Measurements from ENCODE around the gene AZU1.
"Not testable (repeated sequence)": the region's sequence is repeated elsewhere in the genome, so short reads cannot be mapped to it uniquely, and the experiment has no call there.

AZU1 gene

DNA sequence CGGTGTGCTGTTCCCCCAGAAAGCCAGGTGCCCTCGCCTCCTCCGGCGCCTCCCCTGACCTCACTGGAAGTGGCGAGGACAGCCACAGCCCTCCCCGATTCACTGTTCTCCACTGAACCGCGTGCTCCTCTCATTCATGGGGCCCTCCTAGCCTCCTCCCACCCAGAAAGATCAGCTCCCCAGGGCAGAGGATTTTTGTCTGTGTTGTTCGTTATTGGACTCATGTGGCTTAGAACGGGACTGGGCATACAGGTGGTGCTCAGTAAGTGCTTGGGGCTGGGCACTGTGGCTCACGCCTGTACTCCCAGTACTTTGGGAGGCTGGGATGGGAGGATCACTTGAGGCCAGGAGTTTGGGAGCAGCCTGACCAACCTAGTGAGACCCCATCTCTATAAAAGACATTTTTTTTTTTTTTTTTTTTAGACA is 16.9 kb downstream of the AZU1 start:
- Histone ChIP-seq H3K9me3 (ENCODE audit: control insufficient read depth, insufficient read depth, low read length) (no peaks in the 10 kb centered on the region), H3K27me3 (ENCODE audit: control insufficient read depth, insufficient read depth, low read length) (peaks cover 2% of the 10 kb centered on the region), H3K9ac (ENCODE audit: low read depth, low read length) (no peak overlapping the region), H3K4me1 (ENCODE audit: control insufficient read depth, insufficient read depth, low read length) (no peaks in the 10 kb centered on the region), H3K36me3 (ENCODE audit: control insufficient read depth, insufficient read depth, low read length) (no peaks in the 10 kb centered on the region), H3K4me3 (ENCODE audit: low read depth, low read length) (no peak overlapping the region)

DNA sequence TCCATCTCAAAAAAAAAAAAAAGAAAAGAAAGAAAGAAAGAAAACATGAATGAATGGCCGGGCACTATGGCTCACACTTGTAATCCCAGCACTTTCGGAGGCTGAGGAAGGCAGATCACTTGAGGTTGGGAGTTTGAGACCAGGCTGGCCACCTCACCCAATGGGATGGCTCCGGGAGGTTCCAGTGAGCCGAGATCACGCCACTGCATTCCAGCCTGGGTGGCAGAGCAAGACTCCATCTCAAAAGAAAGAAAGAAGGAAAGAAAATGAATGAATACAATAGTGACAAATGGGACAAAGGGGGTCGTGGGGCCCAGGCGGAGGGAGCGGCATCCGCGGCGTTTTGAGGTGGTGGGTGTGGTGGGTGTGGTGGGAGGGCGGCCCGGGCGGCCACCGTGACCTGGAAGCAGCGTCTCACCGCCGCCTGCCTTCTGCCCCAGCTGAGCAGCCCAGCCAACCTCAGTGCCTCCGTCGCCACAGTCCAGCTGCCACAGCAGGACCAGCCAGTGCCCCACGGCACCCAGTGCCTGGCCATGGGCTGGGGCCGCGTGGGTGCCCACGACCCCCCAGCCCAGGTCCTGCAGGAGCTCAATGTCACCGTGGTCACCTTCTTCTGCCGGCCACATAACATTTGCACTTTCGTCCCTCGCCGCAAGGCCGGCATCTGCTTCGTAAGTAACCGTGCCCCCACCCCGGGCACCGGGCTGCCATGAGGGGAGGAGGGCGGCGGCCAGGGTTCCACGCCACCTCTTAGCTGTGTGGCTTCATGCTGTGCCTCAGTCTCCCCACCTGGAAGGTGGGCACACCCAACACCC is 18.3 kb downstream of the AZU1 start:
- Histone ChIP-seq H3K27me3 (ENCODE audit: control insufficient read depth, insufficient read depth, low read length) (peaks cover 2% of the 10 kb centered on the region), H3K36me3 (ENCODE audit: control insufficient read depth, insufficient read depth, low read length) (no peaks in the 10 kb centered on the region), H3K9me3 (ENCODE audit: control insufficient read depth, insufficient read depth, low read length) (no peaks in the 10 kb centered on the region), H3K9ac (ENCODE audit: low read depth, low read length) (no peak overlapping the region), H3K4me1 (ENCODE audit: control insufficient read depth, insufficient read depth, low read length) (no peaks in the 10 kb centered on the region), H3K4me3 (ENCODE audit: low read depth, low read length) (no peak overlapping the region)

DNA sequence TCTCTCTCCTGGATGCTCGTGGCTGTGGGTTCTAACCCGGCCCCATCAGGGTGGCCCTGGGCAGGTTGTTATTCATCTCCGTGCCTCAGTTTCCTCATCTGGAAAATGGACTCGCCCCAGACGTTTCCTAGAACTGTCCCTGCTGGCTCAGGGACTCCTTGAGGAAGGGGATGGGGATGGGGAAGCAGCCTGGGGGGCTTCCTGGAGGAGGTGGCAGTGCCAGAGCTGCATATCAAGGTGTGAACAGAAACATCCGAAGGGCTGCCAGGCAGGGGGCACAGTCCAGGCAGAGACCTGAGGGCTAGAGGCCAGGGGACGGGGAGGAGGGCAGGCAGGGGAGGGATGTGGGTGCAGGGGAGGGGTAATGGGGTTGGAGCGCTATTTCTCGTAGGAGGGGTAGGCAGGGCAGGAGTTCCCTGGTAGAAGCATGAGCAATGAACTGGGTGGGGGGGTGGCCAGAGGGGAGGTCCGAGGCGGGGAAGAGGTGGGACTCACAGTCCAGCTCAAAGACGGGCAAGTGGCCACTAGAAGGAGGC is 20.8 kb downstream of the AZU1 start:
- no peaks in the 10 kb centered on the region for H3K9me3 ChIP-seq (ENCODE audit: control insufficient read depth, insufficient read depth, low read length)
- no peaks in the 10 kb centered on the region for H3K27me3 ChIP-seq (ENCODE audit: control insufficient read depth, insufficient read depth, low read length)
- H3K36me3 ChIP-seq (ENCODE audit: control insufficient read depth, insufficient read depth, low read length), result no peaks in the 10 kb centered on the region
- no peak overlapping the region for H3K9ac ChIP-seq (ENCODE audit: low read depth, low read length)
- no peak overlapping the region for H3K4me3 ChIP-seq (ENCODE audit: low read depth, low read length)
- no peaks in the 10 kb centered on the region for H3K4me1 ChIP-seq (ENCODE audit: control insufficient read depth, insufficient read depth, low read length)

DNA sequence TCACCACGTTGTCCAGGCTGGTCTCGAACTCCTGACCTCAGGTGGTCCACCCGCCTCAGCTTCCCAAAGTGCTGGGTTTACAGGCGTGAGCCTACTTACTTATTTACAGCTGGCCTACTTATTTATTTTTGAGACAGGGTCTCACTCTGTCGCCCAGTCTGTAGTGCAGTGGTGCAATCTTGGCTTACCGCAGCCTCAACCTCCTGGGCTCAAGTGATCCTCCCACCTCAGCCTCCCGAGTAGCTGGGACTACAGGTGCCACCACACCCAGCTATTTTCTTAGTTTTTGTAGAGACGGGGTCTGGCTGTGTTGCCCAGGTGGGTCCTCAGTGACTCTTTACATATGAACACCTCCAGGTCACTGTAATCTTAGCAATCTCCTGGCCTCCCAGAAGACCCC is 21.6 kb downstream of the AZU1 start:
- not testable (repeated sequence) for H3K4me3 ChIP-seq (ENCODE audit: low read depth, low read length); H3K9me3 ChIP-seq (ENCODE audit: control insufficient read depth, insufficient read depth, low read length); H3K36me3 ChIP-seq (ENCODE audit: control insufficient read depth, insufficient read depth, low read length); H3K4me1 ChIP-seq (ENCODE audit: control insufficient read depth, insufficient read depth, low read length); H3K9ac ChIP-seq (ENCODE audit: low read depth, low read length); H3K27me3 ChIP-seq (ENCODE audit: control insufficient read depth, insufficient read depth, low read length)

DNA sequence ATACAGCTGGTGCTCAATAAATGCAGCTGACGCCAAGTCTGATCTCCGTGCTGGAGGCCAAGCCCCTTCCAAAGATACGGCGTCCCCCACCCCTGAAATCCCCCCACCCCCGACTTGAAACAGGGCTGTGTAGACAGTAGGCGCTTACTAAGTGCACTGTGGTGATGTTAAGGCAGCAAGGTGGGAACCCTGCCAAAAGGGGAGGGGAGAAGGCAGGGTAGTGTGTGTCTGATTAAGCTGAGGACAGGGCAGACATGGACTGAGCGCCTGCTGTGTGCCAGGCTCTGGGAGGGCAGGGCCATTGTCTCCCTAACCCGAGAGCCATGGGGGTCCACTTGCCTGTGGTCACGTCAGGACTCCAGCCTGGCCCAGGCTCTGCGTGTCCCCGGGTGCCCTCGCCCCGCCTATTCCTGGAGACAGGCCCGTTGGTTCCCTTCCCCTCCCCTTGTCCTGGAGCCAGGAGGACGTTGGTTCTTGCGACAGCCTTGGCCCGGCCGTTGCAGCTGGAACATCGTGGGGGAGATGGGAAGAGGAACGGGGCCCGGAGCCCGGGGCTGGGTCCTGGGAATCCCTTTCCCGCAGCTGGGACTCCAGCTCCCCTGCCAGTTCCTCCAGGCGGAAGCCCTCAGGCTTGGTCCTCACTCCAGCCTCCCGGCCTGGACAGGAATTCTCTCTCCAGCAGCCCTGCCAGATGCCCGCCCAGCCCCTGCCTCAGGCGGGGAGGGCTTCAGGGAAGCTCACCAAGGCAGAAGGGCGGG is 22.8 kb downstream of the AZU1 start:
- Histone ChIP-seq H3K4me1 (ENCODE audit: control insufficient read depth, insufficient read depth, low read length) (no peaks in the 10 kb centered on the region), H3K27me3 (ENCODE audit: control insufficient read depth, insufficient read depth, low read length) (no peaks in the 10 kb centered on the region), H3K4me3 (ENCODE audit: low read depth, low read length) (no peak overlapping the region), H3K9me3 (ENCODE audit: control insufficient read depth, insufficient read depth, low read length) (no peaks in the 10 kb centered on the region), H3K9ac (ENCODE audit: low read depth, low read length) (no peak overlapping the region), H3K36me3 (ENCODE audit: control insufficient read depth, insufficient read depth, low read length) (no peaks in the 10 kb centered on the region)

DNA sequence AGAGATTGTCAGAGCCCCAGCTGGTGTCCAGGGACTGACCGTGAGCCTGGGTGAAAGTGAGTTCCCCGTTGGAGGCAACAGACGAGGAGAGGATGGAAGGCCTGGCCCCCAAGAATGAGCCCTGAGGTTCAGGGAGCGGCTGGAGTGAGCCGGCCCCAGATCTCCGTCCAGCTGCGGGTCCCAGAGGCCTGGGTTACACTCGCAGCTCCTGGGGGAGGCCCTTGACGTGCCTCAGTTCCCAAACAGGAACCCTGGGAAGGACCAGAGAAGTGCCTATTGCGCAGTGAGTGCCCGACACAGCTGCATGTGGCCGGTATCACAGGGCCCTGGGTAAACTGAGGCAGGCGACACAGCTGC is 23.3 kb downstream of the AZU1 start:
- Histone ChIP-seq H3K4me1 (ENCODE audit: control insufficient read depth, insufficient read depth, low read length) (no peaks in the 10 kb centered on the region), H3K9me3 (ENCODE audit: control insufficient read depth, insufficient read depth, low read length) (no peaks in the 10 kb centered on the region), H3K27me3 (ENCODE audit: control insufficient read depth, insufficient read depth, low read length) (no peaks in the 10 kb centered on the region), H3K9ac (ENCODE audit: low read depth, low read length) (no peak overlapping the region), H3K4me3 (ENCODE audit: low read depth, low read length) (no peak overlapping the region), H3K36me3 (ENCODE audit: control insufficient read depth, insufficient read depth, low read length) (no peaks in the 10 kb centered on the region)

DNA sequence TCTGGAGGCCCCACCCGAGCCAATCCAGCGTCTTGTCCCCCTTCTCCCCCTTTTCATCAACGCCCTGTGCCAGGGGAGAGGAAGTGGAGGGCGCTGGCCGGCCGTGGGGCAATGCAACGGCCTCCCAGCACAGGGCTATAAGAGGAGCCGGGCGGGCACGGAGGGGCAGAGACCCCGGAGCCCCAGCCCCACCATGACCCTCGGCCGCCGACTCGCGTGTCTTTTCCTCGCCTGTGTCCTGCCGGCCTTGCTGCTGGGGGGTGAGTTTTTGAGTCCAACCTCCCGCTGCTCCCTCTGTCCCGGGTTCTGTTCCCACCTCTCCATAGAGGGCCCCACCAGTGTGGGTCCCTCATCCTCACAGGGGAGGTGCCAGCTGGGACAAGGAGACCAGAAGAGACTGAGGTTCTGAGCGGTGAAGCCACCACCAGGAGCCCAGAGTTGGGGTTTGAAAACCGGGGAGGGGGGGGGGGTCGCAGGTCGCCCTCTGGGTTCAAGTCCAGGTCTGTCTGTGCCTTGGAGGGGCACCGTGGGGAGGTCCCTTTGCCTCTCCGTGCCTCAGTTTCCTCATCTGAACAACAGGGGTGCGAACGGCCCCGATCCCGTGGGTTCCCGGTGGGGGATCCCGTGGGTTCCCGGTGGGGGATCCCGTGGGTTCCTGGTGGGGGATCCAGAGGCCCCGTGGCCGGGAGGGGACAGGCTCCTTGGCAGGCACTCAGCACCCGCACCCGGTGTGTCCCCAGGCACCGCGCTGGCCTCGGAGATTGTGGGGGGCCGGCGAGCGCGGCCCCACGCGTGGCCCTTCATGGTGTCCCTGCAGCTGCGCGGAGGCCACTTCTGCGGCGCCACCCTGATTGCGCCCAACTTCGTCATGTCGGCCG is 24.7 kb downstream of the AZU1 start, which contains the start of gene ELANE:
TSS of gene ELANE (plus strand) at position 168 of the 878 bp plus-strand sequence. CDS start at position 194, 26 bp downstream.
- Histone ChIP-seq H3K36me3 (ENCODE audit: control insufficient read depth, insufficient read depth, low read length) (no peaks in the 10 kb centered on the region), H3K9me3 (ENCODE audit: control insufficient read depth, insufficient read depth, low read length) (no peaks in the 10 kb centered on the region), H3K9ac (ENCODE audit: low read depth, low read length) (no peak within 1 kb of the TSS), H3K27me3 (ENCODE audit: control insufficient read depth, insufficient read depth, low read length) (no peaks in the 10 kb centered on the region), H3K4me1 (ENCODE audit: control insufficient read depth, insufficient read depth, low read length) (no peaks in the 10 kb centered on the region), H3K4me3 (ENCODE audit: low read depth, low read length) (no peak within 1 kb of the TSS)

DNA sequence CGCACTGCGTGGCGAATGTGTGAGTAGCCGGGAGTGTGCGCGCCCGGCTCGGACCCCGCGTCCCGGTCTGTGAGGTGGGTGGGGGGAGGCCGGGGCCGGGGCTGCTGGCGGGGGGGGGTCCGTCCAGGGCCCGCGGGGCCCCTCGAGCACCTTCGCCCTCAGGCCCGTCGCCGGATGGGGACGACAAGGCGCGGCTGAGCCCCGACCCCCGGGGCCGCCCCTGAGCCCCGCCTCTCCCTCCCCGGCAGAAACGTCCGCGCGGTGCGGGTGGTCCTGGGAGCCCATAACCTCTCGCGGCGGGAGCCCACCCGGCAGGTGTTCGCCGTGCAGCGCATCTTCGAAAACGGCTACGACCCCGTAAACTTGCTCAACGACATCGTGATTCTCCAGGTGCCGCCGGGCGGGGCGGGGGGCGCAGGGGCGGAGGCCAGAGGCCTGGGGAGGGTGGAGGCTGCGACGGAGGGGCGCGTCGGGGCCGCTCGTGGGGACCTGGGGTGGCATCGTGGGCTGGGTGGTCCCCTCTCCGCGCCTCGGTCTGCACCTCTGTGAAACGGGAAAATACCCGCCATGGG is 25.5 kb downstream of the AZU1 start:
- Histone ChIP-seq H3K9me3 (ENCODE audit: control insufficient read depth, insufficient read depth, low read length) (no peaks in the 10 kb centered on the region), H3K9ac (ENCODE audit: low read depth, low read length) (no peak overlapping the region), H3K36me3 (ENCODE audit: control insufficient read depth, insufficient read depth, low read length) (no peaks in the 10 kb centered on the region), H3K4me3 (ENCODE audit: low read depth, low read length) (no peak overlapping the region), H3K4me1 (ENCODE audit: control insufficient read depth, insufficient read depth, low read length) (no peaks in the 10 kb centered on the region), H3K27me3 (ENCODE audit: control insufficient read depth, insufficient read depth, low read length) (no peaks in the 10 kb centered on the region)

DNA sequence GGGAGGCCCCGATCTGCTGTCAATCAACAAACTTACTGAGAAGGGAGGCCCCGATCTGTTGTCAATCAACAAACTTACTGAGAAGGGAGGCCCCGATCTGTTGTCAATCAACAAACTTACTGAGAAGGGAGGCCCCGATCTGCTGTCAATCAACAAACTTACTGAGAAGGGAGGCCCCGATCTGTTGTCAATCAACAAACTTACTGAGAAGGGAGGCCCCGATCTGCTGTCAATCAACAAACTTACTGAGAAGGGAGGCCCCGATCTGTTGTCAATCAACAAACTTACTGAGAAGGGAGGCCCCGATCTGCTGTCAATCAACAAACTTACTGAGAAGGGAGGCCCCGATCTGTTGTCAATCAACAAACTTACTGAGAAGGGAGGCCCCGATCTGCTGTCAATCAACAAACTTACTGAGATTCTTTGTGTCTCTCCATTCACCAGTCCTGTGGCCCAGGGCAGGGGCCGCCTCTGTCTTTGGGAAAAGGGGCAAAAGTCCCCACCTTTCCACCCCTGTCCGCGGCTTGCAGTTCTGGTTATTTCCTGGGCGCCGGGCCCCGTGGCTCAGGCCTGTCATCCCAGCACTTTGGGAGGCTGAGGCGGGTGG is 26.1 kb downstream of the AZU1 start:
- H3K9ac ChIP-seq (ENCODE audit: low read depth, low read length); H3K9me3 ChIP-seq (ENCODE audit: control insufficient read depth, insufficient read depth, low read length); H3K27me3 ChIP-seq (ENCODE audit: control insufficient read depth, insufficient read depth, low read length); H3K4me3 ChIP-seq (ENCODE audit: low read depth, low read length); H3K36me3 ChIP-seq (ENCODE audit: control insufficient read depth, insufficient read depth, low read length); H3K4me1 ChIP-seq (ENCODE audit: control insufficient read depth, insufficient read depth, low read length): not testable (repeated sequence)

DNA sequence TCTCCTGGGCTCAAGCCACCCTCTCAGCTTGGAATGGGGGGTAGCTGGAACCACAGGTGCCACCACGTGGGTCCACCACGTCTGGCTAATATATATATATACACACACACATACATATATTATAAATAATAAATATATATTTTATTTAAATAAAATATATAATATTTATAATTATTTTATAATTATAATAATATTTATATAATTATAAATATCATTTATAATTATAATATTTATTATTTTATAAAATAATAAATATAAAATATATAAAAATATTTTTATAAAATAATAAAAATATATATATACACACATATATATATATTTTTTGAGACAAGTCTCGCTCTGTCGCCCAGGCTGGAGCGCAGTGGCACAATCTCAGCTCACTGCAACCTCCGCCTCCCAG is 26.9 kb downstream of the AZU1 start:
- no peak overlapping the region for H3K4me3 ChIP-seq (ENCODE audit: low read depth, low read length)
- H3K4me1 ChIP-seq (ENCODE audit: control insufficient read depth, insufficient read depth, low read length), result no peaks in the 10 kb centered on the region
- peaks cover 2% of the 10 kb centered on the region for H3K27me3 ChIP-seq (ENCODE audit: control insufficient read depth, insufficient read depth, low read length)

DNA sequence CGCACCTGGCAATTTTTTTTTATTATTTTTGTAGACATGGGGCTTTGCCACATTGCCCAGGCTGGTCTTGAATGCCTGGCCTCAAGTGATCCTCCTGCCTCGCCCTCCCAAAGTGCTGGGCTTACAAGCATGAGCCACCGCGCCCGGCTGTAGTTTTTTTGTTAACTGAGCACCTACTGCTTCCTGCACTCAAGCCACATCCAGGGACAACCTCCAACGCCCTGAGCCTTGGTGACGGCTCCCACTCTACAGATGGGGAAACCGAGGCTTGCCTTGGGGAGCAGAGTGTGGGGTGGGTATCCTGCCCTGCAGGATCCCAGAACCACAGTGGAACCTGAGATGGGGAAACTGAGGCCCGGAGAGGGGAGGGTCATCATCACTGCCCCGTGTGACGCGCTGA is 27.5 kb downstream of the AZU1 start:
- no peaks in the 10 kb centered on the region for H3K36me3 ChIP-seq (ENCODE audit: control insufficient read depth, insufficient read depth, low read length)
- peaks cover 5% of the 10 kb centered on the region for H3K27me3 ChIP-seq (ENCODE audit: control insufficient read depth, insufficient read depth, low read length)
- H3K9ac ChIP-seq (ENCODE audit: low read depth, low read length), result no peak overlapping the region
- no peaks in the 10 kb centered on the region for H3K4me1 ChIP-seq (ENCODE audit: control insufficient read depth, insufficient read depth, low read length)
- H3K9me3 ChIP-seq (ENCODE audit: control insufficient read depth, insufficient read depth, low read length), result no peaks in the 10 kb centered on the region
- no peak overlapping the region for H3K4me3 ChIP-seq (ENCODE audit: low read depth, low read length)

More for the DNA sequence above, 26.9 kb downstream of the AZU1 start:
- no peaks in the 10 kb centered on the region for H3K36me3 ChIP-seq (ENCODE audit: control insufficient read depth, insufficient read depth, low read length)
- H3K9ac ChIP-seq (ENCODE audit: low read depth, low read length), result no peak overlapping the region
- no peaks in the 10 kb centered on the region for H3K9me3 ChIP-seq (ENCODE audit: control insufficient read depth, insufficient read depth, low read length)

Data from iPS-15b (cell line).